ENCODE data around the gene RALY. TPM values are rescaled to one million over a fixed set of nuclear protein-coding genes. Genes with fewer than 3 reads are reported as not detected.

The RALY gene
- 100 to 1,000 TPM in 2 of 3 donors, 10 to 100 TPM in 1; 66.0 to 109 (median 100) TPM for polyA plus RNA-seq

GRCh38 chr20:33993576-33994221, at the start of gene RALY:
TSS of gene RALY (plus strand) at chr20:33993911. CDS start at chr20:34072075, 78,164 bp downstream.
- 0 to 1% (median 0%) methylated on average over 24 to 72 of the region's 72 CpGs for WGBS, 3 donors

GRCh38 chr20:33944914-33945313, 48.8 kb upstream of the RALY start:
- WGBS, 3 donors: 75 to 78% (median 75%) methylated on average over 5 of the region's 5 CpGs
- H3K27ac ChIP-seq (ENCODE audit: low read depth, low read length): no peak overlapping the region

More at GRCh38 chr20:33993576-33994221, at the start of gene RALY:
- H3K27ac ChIP-seq (ENCODE audit: low read depth, low read length): peak within 1 kb of the TSS; percentile 51

GRCh38 chr20:33945391-33946081, 48.2 kb upstream of the RALY start:
- no peak overlapping the region for H3K27ac ChIP-seq (ENCODE audit: low read depth, low read length)
- 85 to 88% (median 87%) methylated on average over 5 of the region's 5 CpGs for WGBS, 3 donors

GRCh38 chr20:33947709-33948295, 45.9 kb upstream of the RALY start:
- 46 to 48% (median 48%) methylated on average over 2 of the region's 2 CpGs for WGBS, 3 donors
- H3K27ac ChIP-seq (ENCODE audit: low read depth, low read length): no peak overlapping the region

GRCh38 chr20:33948480-33948879, 45.2 kb upstream of the RALY start:
- H3K27ac ChIP-seq (ENCODE audit: low read depth, low read length): no peak overlapping the region
- 90 to 100% (median 95%) methylated on average over 2 of the region's 2 CpGs for WGBS, 3 donors

- no peak overlapping the region for H3K27ac ChIP-seq (ENCODE audit: low read depth, low read length)
Measured at GRCh38 chr20:33951171-33951570, 42.5 kb upstream of the RALY start.

- H3K27ac ChIP-seq (ENCODE audit: low read depth, low read length): no peak overlapping the region
- 76 to 89% (median 82%) methylated on average over 4 of the region's 4 CpGs for WGBS, 3 donors
Measured at GRCh38 chr20:33954504-33954903, 39.2 kb upstream of the RALY start.

GRCh38 chr20:33963751-33964150, 30.0 kb upstream of the RALY start:
- WGBS, 3 donors: 44 to 70% (median 69%) methylated on average over 3 of the region's 3 CpGs
- H3K27ac ChIP-seq (ENCODE audit: low read depth, low read length): no peak overlapping the region

- no peak overlapping the region for H3K27ac ChIP-seq (ENCODE audit: low read depth, low read length)
- 76 to 84% (median 80%) methylated on average over 3 of the region's 3 CpGs for WGBS, 3 donors
Measured at GRCh38 chr20:33964441-33964840, 29.3 kb upstream of the RALY start.

- WGBS, 3 donors: 91 to 93% (median 93%) methylated on average over 8 of the region's 8 CpGs
- H3K27ac ChIP-seq (ENCODE audit: low read depth, low read length): no peak overlapping the region
Measured at GRCh38 chr20:33967126-33967525, 26.6 kb upstream of the RALY start.

- H3K27ac ChIP-seq (ENCODE audit: low read depth, low read length): no peak overlapping the region
- whole genome bisulfite sequencing, 3 donors: 79 to 83% (median 80%) methylated on average over 4 of the region's 4 CpGs
Measured at GRCh38 chr20:33969563-33969962, 24.1 kb upstream of the RALY start.

GRCh38 chr20:33970229-33970628, 23.5 kb upstream of the RALY start:
- no peak overlapping the region for H3K27ac ChIP-seq (ENCODE audit: low read depth, low read length)
- 87 to 98% (median 93%) methylated on average over 2 of the region's 2 CpGs for WGBS, 3 donors

- H3K27ac ChIP-seq (ENCODE audit: low read depth, low read length): no peak overlapping the region
- WGBS, 3 donors: 77 to 86% (median 83%) methylated on average over 6 of the region's 6 CpGs
Measured at GRCh38 chr20:33971147-33971975, 22.4 kb upstream of the RALY start.

GRCh38 chr20:33976959-33977358, 16.8 kb upstream of the RALY start:
- H3K27ac ChIP-seq (ENCODE audit: low read depth, low read length): no peak overlapping the region

- no peak overlapping the region for H3K27ac ChIP-seq (ENCODE audit: low read depth, low read length)
- 58 to 86% (median 79%) methylated on average over 2 of the region's 2 CpGs for WGBS, 3 donors
Measured at GRCh38 chr20:33977535-33977934, 16.2 kb upstream of the RALY start.

GRCh38 chr20:33979094-33979493, 14.6 kb upstream of the RALY start:
- WGBS, 3 donors: 88 to 93% (median 90%) methylated on average over 2 of the region's 2 CpGs
- no peak overlapping the region for H3K27ac ChIP-seq (ENCODE audit: low read depth, low read length)

GRCh38 chr20:33981347-33981746, 12.4 kb upstream of the RALY start:
- no peak overlapping the region for H3K27ac ChIP-seq (ENCODE audit: low read depth, low read length)
- WGBS, 3 donors: 93 to 94% (median 94%) methylated on average over 7 of the region's 7 CpGs

GRCh38 chr20:33981964-33982363, 11.7 kb upstream of the RALY start:
- no peak overlapping the region for H3K27ac ChIP-seq (ENCODE audit: low read depth, low read length)
- WGBS, 3 donors: 84 to 91% (median 88%) methylated on average over 3 of the region's 3 CpGs

GRCh38 chr20:33983371-33983770, 10.3 kb upstream of the RALY start:
- 77 to 88% (median 80%) methylated on average over 5 of the region's 5 CpGs for WGBS, 3 donors

More at GRCh38 chr20:33983371-33983770, 10.3 kb upstream of the RALY start:
- H3K27ac ChIP-seq (ENCODE audit: low read depth, low read length): no peak overlapping the region

Measured in adipose tissue (tissue), 3 donors.